Epithelial cell of proximal tubule (primary cell): ENCODE measurements around the gene KIFC3. TPM values are rescaled to one million over a fixed set of nuclear protein-coding genes. Genes with fewer than 3 reads are reported as not detected.
"Not testable (repeated sequence)": the region's sequence is repeated elsewhere in the genome, so short reads cannot be mapped to it uniquely, and the experiment has no call there.

ENCODE experiments used
- DNase-seq: peaks from one replicate; pipeline ENCODE4 v3.0.0-alpha.2; 2011; ENCODE audit warnings: low read depth
- H3K4me3 ChIP-seq: 2 replicates; pipeline ENCODE4 v1.5.1; 2011; ENCODE audit warnings: low read depth, mild to moderate bottlenecking, low read length
- CTCF ChIP-seq: conservative IDR thresholded peaks from 2 replicates; pipeline ENCODE4 v1.5.1; 2012; ENCODE audit warnings: low read depth, mild to moderate bottlenecking, low read length
- total RNA-seq: library from RNA; depleted of rRNA; stranded (reverse); fragments of >200 nt; gene quantifications from 2 replicates; pipeline ENCODE4 v1.2.3, GENCODE V29; 2015

KIFC3 gene
- total RNA-seq, 1 donor from 2014 or later = 86.0 TPM

GRCh38 chr16:57734308-57734924 is 67.9 kb downstream of the KIFC3 start:
- DNase-seq = no peak
- H3K4me3 ChIP-seq = peak overlapping the region; percentile 99
- TF ChIP-seq CTCF = no peak

GRCh38 chr16:57732714-57733113 is 69.6 kb downstream of the KIFC3 start:
- no peak overlapping the region for H3K4me3 ChIP-seq
- TF ChIP-seq CTCF = no peak
- no peak for DNase-seq

- DNase-seq = no peak
- no peak overlapping the region for H3K4me3 ChIP-seq
- no peak for TF ChIP-seq CTCF
Measured at GRCh38 chr16:57732037-57732436, 70.3 kb downstream of the KIFC3 start.

- no peak overlapping the region for H3K4me3 ChIP-seq
- DNase-seq = no peak
- TF ChIP-seq CTCF = no peak
Measured at GRCh38 chr16:57730771-57731730, 71.2 kb downstream of the KIFC3 start.

GRCh38 chr16:57729852-57730251 is 72.4 kb downstream of the KIFC3 start:
- not testable (repeated sequence) for DNase-seq, H3K4me3 ChIP-seq

- H3K4me3 ChIP-seq = no peak overlapping the region
- no peak for DNase-seq
- TF ChIP-seq CTCF = no peak
Measured at GRCh38 chr16:57729182-57729484, 73.2 kb downstream of the KIFC3 start.

GRCh38 chr16:57728336-57729181 is 73.7 kb downstream of the KIFC3 start:
- H3K4me3 ChIP-seq = no peak overlapping the region
- no peak for DNase-seq
- TF ChIP-seq CTCF = no peak
